ENCODE data around the gene FXYD6. TPM values are rescaled to one million over a fixed set of nuclear protein-coding genes. Genes with fewer than 3 reads are reported as not detected.

Gene FXYD6
- total and polyA plus RNA-seq, 4 donors: 4.7 to 22.5 (median 12.3) TPM

DNA sequence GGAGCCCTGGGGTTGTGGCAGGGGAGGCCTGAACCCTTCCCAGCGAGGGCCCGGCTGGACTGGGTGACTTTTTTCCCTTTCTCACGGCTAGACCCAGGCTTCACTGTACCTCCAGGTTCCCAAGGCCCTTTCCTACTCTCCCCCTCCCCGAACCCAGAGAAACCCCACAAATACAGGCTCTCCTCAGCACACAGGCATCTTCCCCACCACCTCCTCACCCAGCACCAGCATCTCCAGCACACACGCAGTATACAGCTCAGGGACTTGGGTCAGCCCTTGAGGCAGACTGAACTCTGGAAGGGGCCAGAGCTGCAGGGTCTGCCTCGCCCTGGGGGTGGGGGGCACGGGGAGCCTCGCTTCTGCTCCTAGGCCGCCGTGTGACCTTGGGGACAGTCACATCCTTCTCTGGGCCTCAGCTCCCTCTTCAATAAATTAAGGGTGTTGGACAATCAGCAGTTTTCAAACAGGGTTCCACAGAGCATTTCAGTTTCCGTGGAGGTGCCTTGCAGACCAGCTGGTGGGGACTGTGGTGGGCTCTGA lies 48.2 kb upstream of the FXYD6 start:
- Histone ChIP-seq H3K9ac (ENCODE audit: low read depth in 1 of 2, low read length in 2 of 2) (no peak overlapping the region), H3K9me3 (ENCODE audit: control insufficient read depth in 4 of 4, low read length in 3 of 4) (no peaks in the 10 kb centered on the region), H3K36me3 (ENCODE audit: control insufficient read depth in 4 of 4, insufficient read depth in 3 of 4, low read depth in 1 of 4, low read length in 3 of 4) (no peaks in the 10 kb centered on the region), H3K4me1 (ENCODE audit: control insufficient read depth in 4 of 4, insufficient read depth in 4 of 4, low read length in 3 of 4) (no peaks in the 10 kb centered on the region), H3K27me3 (ENCODE audit: control insufficient read depth in 4 of 4, insufficient read depth in 4 of 4, low read length in 3 of 4) (peaks cover 0 to 2% (median 0%) of the 10 kb centered on the region in 4 donors), H3K4me3 (ENCODE audit: low read depth in 1 of 3, low read length in 3 of 3) (no peak overlapping the region), H3K27ac (ENCODE audit: low read depth in 1 of 2, low read length in 2 of 2) (no peak overlapping the region)
- DNase-seq (ENCODE audit: low spot score): no peak
- WGBS: 81% methylated on average over 11 of the region's 11 CpGs
- TF ChIP-seq, protein P1, sequence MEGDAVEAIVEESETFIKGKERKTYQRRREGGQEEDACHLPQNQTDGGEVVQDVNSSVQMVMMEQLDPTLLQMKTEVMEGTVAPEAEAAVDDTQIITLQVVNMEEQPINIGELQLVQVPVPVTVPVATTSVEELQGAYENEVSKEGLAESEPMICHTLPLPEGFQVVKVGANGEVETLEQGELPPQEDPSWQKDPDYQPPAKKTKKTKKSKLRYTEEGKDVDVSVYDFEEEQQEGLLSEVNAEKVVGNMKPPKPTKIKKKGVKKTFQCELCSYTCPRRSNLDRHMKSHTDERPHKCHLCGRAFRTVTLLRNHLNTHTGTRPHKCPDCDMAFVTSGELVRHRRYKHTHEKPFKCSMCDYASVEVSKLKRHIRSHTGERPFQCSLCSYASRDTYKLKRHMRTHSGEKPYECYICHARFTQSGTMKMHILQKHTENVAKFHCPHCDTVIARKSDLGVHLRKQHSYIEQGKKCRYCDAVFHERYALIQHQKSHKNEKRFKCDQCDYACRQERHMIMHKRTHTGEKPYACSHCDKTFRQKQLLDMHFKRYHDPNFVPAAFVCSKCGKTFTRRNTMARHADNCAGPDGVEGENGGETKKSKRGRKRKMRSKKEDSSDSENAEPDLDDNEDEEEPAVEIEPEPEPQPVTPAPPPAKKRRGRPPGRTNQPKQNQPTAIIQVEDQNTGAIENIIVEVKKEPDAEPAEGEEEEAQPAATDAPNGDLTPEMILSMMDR (IDR thresholded peaks at IDR 0.05; ENCODE audit: low read depth, low read length, missing input control): no peak
- TF ChIP-seq TAF1 (conservative IDR thresholded peaks at IDR 0.05) (no peak), JUND (IDR thresholded peaks at IDR 0.05) (no peak), GABPA (IDR thresholded peaks at IDR 0.05 in 1 of 2, conservative IDR thresholded peaks at IDR 0.05 in 1 of 2) (no peak), HNF4A (conservative IDR thresholded peaks at IDR 0.05) (no peak), NR2F2 (IDR thresholded peaks at IDR 0.05) (no peak), RXRA (IDR thresholded peaks at IDR 0.05) (no peak), HNF4G (IDR thresholded peaks at IDR 0.05) (no peak), YY1 (IDR thresholded peaks at IDR 0.05) (no peak), EGR1 (IDR thresholded peaks at IDR 0.05; ENCODE audit: low read depth in 2 of 2) (no peak)
- TF ChIP-seq, protein P2, sequence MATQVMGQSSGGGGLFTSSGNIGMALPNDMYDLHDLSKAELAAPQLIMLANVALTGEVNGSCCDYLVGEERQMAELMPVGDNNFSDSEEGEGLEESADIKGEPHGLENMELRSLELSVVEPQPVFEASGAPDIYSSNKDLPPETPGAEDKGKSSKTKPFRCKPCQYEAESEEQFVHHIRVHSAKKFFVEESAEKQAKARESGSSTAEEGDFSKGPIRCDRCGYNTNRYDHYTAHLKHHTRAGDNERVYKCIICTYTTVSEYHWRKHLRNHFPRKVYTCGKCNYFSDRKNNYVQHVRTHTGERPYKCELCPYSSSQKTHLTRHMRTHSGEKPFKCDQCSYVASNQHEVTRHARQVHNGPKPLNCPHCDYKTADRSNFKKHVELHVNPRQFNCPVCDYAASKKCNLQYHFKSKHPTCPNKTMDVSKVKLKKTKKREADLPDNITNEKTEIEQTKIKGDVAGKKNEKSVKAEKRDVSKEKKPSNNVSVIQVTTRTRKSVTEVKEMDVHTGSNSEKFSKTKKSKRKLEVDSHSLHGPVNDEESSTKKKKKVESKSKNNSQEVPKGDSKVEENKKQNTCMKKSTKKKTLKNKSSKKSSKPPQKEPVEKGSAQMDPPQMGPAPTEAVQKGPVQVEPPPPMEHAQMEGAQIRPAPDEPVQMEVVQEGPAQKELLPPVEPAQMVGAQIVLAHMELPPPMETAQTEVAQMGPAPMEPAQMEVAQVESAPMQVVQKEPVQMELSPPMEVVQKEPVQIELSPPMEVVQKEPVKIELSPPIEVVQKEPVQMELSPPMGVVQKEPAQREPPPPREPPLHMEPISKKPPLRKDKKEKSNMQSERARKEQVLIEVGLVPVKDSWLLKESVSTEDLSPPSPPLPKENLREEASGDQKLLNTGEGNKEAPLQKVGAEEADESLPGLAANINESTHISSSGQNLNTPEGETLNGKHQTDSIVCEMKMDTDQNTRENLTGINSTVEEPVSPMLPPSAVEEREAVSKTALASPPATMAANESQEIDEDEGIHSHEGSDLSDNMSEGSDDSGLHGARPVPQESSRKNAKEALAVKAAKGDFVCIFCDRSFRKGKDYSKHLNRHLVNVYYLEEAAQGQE (IDR thresholded peaks at IDR 0.05): no peak
- TF ChIP-seq, protein P3, sequence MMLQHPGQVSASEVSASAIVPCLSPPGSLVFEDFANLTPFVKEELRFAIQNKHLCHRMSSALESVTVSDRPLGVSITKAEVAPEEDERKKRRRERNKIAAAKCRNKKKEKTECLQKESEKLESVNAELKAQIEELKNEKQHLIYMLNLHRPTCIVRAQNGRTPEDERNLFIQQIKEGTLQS (IDR thresholded peaks at IDR 0.05): no peak
- TF ChIP-seq, protein P4, sequence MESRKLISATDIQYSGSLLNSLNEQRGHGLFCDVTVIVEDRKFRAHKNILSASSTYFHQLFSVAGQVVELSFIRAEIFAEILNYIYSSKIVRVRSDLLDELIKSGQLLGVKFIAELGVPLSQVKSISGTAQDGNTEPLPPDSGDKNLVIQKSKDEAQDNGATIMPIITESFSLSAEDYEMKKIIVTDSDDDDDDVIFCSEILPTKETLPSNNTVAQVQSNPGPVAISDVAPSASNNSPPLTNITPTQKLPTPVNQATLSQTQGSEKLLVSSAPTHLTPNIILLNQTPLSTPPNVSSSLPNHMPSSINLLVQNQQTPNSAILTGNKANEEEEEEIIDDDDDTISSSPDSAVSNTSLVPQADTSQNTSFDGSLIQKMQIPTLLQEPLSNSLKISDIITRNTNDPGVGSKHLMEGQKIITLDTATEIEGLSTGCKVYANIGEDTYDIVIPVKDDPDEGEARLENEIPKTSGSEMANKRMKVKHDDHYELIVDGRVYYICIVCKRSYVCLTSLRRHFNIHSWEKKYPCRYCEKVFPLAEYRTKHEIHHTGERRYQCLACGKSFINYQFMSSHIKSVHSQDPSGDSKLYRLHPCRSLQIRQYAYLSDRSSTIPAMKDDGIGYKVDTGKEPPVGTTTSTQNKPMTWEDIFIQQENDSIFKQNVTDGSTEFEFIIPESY (IDR thresholded peaks at IDR 0.05): no peak

DNA sequence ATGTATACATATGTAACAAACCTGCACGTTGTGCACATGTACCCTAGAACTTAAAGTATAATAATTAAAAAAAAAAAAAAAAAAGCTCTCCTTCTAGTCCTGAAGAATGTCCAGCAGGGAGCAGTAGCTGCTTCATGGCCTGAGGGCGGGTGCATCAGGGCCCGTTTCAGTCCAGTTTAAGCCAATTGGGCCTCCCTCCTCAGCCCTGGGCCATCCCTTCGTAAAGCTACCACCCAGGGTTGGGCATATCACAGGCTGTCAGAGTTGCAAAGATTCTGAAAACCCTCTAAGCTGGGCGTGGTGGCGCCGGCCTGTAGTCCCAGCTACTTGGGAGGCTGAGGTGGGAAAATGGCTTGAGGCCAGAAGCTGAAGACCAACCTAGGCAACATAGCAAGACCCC lies 47.3 kb upstream of the FXYD6 start:
- Histone ChIP-seq H3K27ac (ENCODE audit: low read depth in 1 of 2, low read length in 2 of 2) (no peak overlapping the region), H3K9ac (ENCODE audit: low read depth in 1 of 2, low read length in 2 of 2) (no peak overlapping the region), H3K4me3 (ENCODE audit: low read depth in 1 of 3, low read length in 3 of 3) (no peak overlapping the region), H3K36me3 (ENCODE audit: control insufficient read depth in 4 of 4, insufficient read depth in 3 of 4, low read depth in 1 of 4, low read length in 3 of 4) (no peaks in the 10 kb centered on the region), H3K27me3 (ENCODE audit: control insufficient read depth in 4 of 4, insufficient read depth in 4 of 4, low read length in 3 of 4) (peaks cover 0 to 2% (median 0%) of the 10 kb centered on the region in 4 donors), H3K4me1 (ENCODE audit: control insufficient read depth in 4 of 4, insufficient read depth in 4 of 4, low read length in 3 of 4) (no peaks in the 10 kb centered on the region), H3K9me3 (ENCODE audit: control insufficient read depth in 4 of 4, low read length in 3 of 4) (no peaks in the 10 kb centered on the region)
- TF ChIP-seq, protein P3 (IDR thresholded peaks at IDR 0.05): no peak
- TF ChIP-seq, protein P4 (IDR thresholded peaks at IDR 0.05): no peak
- TF ChIP-seq RXRA (IDR thresholded peaks at IDR 0.05) (no peak), YY1 (IDR thresholded peaks at IDR 0.05) (no peak), JUND (IDR thresholded peaks at IDR 0.05) (no peak), NR2F2 (IDR thresholded peaks at IDR 0.05) (no peak)
- TF ChIP-seq, protein P2 (IDR thresholded peaks at IDR 0.05): no peak
- TF ChIP-seq, protein P1 (IDR thresholded peaks at IDR 0.05; ENCODE audit: low read depth, low read length, missing input control): no peak
- 89% methylated on average over 6 of the region's 7 CpGs for WGBS
- no peak for DNase-seq (ENCODE audit: low spot score)
